SK-N-SH treated with all-trans-retinoic acid at 6 μM for 48 hours (cell line): ENCODE data around the gene S100A7.

Experiments used
- GLIS3 ChIP-seq: fragments of 250-450 bp; sonication (Bioruptor Pico); IDR thresholded peaks from 2 replicates; pipeline ENCODE4 v1.5.0; 2020; ENCODE audit warnings: mild to moderate bottlenecking, moderate library complexity
- ISL1 ChIP-seq: fragments of 250-450 bp; sonication (Bioruptor Pico); IDR thresholded peaks from 2 replicates; pipeline ENCODE4 v2.1.2; 2022; ENCODE audit warnings: mild to moderate bottlenecking, moderate library complexity
- OSR1 ChIP-seq: fragments of 250-450 bp; sonication (Bioruptor Pico); IDR thresholded peaks from 2 replicates; pipeline ENCODE4 v1.8.0; 2022; ENCODE audit warnings: moderate library complexity, mild to moderate bottlenecking, inconsistent platforms
- PPARA ChIP-seq: fragments of 250-450 bp; sonication (Bioruptor Pico); IDR thresholded peaks from 2 replicates; pipeline ENCODE4 v1.5.0; 2020; ENCODE audit warnings: mild to moderate bottlenecking, borderline replicate concordance
- RARB ChIP-seq: fragments of 250-450 bp; sonication (Bioruptor Pico); IDR thresholded peaks from 2 replicates; pipeline ENCODE4 v1.8.0; 2021; ENCODE audit warnings: mild to moderate bottlenecking, moderate library complexity
- SNAI2 ChIP-seq: fragments of 250-450 bp; sonication (Bioruptor Pico); IDR thresholded peaks from 2 replicates; pipeline ENCODE4 v1.5.0; 2020; ENCODE audit warnings: mild to moderate bottlenecking, moderate library complexity
- ZC3H10 ChIP-seq: fragments of 250-450 bp; sonication (Bioruptor Pico); IDR thresholded peaks from 2 replicates; pipeline ENCODE4 v1.5.1; 2021; ENCODE audit warnings: mild to moderate bottlenecking, moderate library complexity
- ZFP3 ChIP-seq: fragments of 250-450 bp; sonication (Bioruptor Pico); IDR thresholded peaks from 2 replicates; pipeline ENCODE4 v1.5.0; 2020; ENCODE audit warnings: mild to moderate bottlenecking, moderate library complexity
- ZFP30 ChIP-seq: fragments of 450-650 bp; formaldehyde crosslinking; IDR thresholded peaks from 2 replicates; pipeline ENCODE4 v1.5.0; 2022; ENCODE audit warnings: mild to moderate bottlenecking, moderate library complexity
- ZNF70 ChIP-seq: fragments of 450-650 bp; formaldehyde crosslinking; IDR thresholded peaks from 2 replicates; pipeline ENCODE4 v1.5.0; 2020; ENCODE audit warnings: mild to moderate bottlenecking, moderate library complexity
- ZNF8 ChIP-seq: fragments of 450-650 bp; formaldehyde crosslinking; IDR thresholded peaks from 2 replicates; pipeline ENCODE4 v1.5.0; 2020; ENCODE audit warnings: mild to moderate bottlenecking, moderate library complexity
- TF ChIP-seq, protein P1 (sequence below): fragments of 250-450 bp; sonication (Bioruptor Pico); IDR thresholded peaks from 2 replicates; pipeline ENCODE4 v1.8.0; 2020; ENCODE audit warnings: mild to moderate bottlenecking, moderate library complexity, borderline replicate concordance
- TF ChIP-seq, protein P2 (sequence below): fragments of 250-450 bp; sonication (Bioruptor Pico); IDR thresholded peaks from 2 replicates; pipeline ENCODE4 v1.5.0; 2020; ENCODE audit warnings: mild to moderate bottlenecking, moderate library complexity
- TF ChIP-seq, protein P3 (sequence below): fragments of 250-450 bp; sonication (Bioruptor Pico); IDR thresholded peaks from 2 replicates; pipeline ENCODE4 v1.5.1; 2020; ENCODE audit warnings: low read depth, mild to moderate bottlenecking, moderate library complexity

DNA sequence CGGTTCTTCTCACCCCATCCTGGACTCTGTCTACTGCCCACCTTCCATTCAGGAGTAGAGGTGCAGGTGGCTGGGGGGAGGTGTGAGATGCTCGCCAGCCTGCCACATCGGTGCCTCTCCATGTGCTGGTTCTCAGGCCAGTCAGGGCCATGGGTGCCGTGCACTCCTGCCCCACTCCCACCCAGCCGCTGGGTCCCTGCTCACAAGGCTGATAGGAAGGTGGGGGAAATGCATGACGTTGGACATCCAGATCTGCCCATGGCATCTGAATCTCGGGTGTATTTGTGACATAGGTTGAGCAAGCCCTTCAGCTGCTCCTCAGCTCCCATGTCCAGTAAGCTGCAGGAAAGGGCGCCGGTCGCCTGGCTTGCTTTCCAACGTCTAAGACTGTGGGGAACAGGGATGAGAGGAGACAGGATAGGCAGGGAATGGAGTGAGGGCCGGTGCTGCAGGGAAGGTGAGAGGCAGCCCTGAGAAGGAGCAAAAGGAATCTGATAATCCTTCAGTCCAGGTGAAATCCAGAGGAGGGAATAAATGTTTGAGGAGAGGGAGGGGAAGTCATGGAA lies 32.3 kb downstream of the S100A7 start:
- TF ChIP-seq, protein P1, sequence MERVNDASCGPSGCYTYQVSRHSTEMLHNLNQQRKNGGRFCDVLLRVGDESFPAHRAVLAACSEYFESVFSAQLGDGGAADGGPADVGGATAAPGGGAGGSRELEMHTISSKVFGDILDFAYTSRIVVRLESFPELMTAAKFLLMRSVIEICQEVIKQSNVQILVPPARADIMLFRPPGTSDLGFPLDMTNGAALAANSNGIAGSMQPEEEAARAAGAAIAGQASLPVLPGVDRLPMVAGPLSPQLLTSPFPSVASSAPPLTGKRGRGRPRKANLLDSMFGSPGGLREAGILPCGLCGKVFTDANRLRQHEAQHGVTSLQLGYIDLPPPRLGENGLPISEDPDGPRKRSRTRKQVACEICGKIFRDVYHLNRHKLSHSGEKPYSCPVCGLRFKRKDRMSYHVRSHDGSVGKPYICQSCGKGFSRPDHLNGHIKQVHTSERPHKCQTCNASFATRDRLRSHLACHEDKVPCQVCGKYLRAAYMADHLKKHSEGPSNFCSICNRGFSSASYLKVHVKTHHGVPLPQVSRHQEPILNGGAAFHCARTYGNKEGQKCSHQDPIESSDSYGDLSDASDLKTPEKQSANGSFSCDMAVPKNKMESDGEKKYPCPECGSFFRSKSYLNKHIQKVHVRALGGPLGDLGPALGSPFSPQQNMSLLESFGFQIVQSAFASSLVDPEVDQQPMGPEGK, result no peak
- TF ChIP-seq GLIS3 (CRISPR knock-in tag), result no peak
- no peak for TF ChIP-seq RARB (CRISPR knock-in tag)
- no peak for TF ChIP-seq ISL1 (CRISPR knock-in tag)
- TF ChIP-seq, protein P2, sequence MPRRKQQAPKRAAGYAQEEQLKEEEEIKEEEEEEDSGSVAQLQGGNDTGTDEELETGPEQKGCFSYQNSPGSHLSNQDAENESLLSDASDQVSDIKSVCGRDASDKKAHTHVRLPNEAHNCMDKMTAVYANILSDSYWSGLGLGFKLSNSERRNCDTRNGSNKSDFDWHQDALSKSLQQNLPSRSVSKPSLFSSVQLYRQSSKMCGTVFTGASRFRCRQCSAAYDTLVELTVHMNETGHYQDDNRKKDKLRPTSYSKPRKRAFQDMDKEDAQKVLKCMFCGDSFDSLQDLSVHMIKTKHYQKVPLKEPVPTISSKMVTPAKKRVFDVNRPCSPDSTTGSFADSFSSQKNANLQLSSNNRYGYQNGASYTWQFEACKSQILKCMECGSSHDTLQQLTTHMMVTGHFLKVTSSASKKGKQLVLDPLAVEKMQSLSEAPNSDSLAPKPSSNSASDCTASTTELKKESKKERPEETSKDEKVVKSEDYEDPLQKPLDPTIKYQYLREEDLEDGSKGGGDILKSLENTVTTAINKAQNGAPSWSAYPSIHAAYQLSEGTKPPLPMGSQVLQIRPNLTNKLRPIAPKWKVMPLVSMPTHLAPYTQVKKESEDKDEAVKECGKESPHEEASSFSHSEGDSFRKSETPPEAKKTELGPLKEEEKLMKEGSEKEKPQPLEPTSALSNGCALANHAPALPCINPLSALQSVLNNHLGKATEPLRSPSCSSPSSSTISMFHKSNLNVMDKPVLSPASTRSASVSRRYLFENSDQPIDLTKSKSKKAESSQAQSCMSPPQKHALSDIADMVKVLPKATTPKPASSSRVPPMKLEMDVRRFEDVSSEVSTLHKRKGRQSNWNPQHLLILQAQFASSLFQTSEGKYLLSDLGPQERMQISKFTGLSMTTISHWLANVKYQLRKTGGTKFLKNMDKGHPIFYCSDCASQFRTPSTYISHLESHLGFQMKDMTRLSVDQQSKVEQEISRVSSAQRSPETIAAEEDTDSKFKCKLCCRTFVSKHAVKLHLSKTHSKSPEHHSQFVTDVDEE (CRISPR knock-in tag), result no peak
- no peak for TF ChIP-seq ZNF8 (CRISPR knock-in tag)
- no peak for TF ChIP-seq ZC3H10 (CRISPR knock-in tag)
- TF ChIP-seq OSR1 (CRISPR knock-in tag), result no peak
- TF ChIP-seq, protein P3, sequence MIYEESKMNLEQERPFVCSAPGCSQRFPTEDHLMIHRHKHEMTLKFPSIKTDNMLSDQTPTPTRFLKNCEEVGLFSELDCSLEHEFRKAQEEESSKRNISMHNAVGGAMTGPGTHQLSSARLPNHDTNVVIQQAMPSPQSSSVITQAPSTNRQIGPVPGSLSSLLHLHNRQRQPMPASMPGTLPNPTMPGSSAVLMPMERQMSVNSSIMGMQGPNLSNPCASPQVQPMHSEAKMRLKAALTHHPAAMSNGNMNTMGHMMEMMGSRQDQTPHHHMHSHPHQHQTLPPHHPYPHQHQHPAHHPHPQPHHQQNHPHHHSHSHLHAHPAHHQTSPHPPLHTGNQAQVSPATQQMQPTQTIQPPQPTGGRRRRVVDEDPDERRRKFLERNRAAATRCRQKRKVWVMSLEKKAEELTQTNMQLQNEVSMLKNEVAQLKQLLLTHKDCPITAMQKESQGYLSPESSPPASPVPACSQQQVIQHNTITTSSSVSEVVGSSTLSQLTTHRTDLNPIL (CRISPR knock-in tag), result no peak
- TF ChIP-seq PPARA (CRISPR knock-in tag), result no peak
- no peak for TF ChIP-seq ZFP3
- no peak for TF ChIP-seq ZNF70
- TF ChIP-seq ZFP30 (CRISPR knock-in tag), result no peak
- TF ChIP-seq SNAI2 (CRISPR knock-in tag), result no peak
